ENCODE results near the gene RALGAPA2.

Gene RALGAPA2

DNA sequence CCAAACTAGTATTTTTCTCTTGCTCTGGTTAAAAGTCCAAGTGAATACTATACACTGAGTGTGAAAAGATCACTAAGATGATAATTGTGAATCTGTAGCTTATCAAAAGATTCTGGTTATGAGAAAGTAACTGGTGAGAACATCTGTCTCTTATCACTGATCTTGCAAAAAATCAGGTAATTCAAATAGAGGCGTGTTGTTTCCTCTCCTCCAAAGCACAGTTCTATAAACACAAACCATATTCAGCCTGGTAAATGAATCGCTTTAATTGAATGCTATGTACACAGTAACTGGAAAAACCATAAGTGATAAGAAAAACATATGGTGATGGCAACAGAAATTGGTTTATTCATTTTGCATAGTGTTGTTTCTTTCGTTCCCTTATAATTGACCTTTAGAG, 161.0 kb downstream of the RALGAPA2 start:
- H3K4me3 Mint-ChIP-seq: no peak overlapping the region
- DNase-seq: no peak
- peaks cover 12% of the 10 kb centered on the region for H3K9me3 Mint-ChIP-seq
- H3K4me1 Mint-ChIP-seq: no peaks in the 10 kb centered on the region
- H3K27me3 Mint-ChIP-seq (ENCODE audit: low read depth, poor library complexity): no peaks in the 10 kb centered on the region
- H3K36me3 Mint-ChIP-seq (ENCODE audit: low read depth): peaks cover 22% of the 10 kb centered on the region
- TF ChIP-seq, protein P1, sequence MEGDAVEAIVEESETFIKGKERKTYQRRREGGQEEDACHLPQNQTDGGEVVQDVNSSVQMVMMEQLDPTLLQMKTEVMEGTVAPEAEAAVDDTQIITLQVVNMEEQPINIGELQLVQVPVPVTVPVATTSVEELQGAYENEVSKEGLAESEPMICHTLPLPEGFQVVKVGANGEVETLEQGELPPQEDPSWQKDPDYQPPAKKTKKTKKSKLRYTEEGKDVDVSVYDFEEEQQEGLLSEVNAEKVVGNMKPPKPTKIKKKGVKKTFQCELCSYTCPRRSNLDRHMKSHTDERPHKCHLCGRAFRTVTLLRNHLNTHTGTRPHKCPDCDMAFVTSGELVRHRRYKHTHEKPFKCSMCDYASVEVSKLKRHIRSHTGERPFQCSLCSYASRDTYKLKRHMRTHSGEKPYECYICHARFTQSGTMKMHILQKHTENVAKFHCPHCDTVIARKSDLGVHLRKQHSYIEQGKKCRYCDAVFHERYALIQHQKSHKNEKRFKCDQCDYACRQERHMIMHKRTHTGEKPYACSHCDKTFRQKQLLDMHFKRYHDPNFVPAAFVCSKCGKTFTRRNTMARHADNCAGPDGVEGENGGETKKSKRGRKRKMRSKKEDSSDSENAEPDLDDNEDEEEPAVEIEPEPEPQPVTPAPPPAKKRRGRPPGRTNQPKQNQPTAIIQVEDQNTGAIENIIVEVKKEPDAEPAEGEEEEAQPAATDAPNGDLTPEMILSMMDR (IDR thresholded peaks at IDR 0.05): no peak
- no peak overlapping the region for H3K27ac Mint-ChIP-seq

DNA sequence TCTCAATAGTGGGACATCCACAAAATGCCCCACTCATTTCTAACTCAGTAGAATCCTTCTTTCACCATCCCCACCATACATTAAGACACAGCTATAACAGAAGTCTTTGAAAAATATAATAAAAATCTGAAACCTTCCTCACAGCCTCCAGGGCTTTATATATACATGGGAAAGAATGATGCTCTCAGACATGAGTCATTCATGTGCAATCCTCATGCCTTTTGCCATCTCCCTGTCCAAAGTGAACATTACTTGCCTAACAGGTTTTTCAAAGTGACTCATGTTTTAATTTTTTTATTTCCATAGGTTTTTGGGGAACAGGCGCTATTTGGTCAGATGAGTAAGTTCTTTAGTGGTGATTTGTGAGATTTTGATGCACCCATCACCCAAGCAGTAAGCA, 162.7 kb downstream of the RALGAPA2 start:
- TF ChIP-seq, protein P1 (IDR thresholded peaks at IDR 0.05): no peak
- no peak overlapping the region for H3K4me3 Mint-ChIP-seq
- no peaks in the 10 kb centered on the region for H3K27me3 Mint-ChIP-seq (ENCODE audit: low read depth, poor library complexity)
- H3K27ac Mint-ChIP-seq: no peak overlapping the region
- H3K9me3 Mint-ChIP-seq: peaks cover 4% of the 10 kb centered on the region
- peaks cover 16% of the 10 kb centered on the region for H3K36me3 Mint-ChIP-seq (ENCODE audit: low read depth)
- DNase-seq: no peak
- no peaks in the 10 kb centered on the region for H3K4me1 Mint-ChIP-seq

DNA sequence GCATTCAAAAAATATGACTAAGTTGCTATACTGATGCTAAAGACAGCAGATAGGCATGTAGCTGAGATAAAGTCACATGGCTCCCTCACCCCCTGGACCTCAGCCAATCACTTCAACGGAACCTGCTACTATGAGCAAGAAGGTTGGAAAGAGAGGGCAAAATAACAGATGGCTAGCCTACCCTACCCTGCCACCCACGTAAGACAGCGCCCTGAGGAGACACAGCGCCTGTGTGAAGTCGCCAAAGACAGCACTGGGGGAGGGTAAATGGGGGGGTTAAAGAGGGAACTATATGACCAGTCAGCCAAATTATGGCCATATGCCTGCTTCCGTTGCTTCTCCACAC, 163.2 kb downstream of the RALGAPA2 start:
- Mint-ChIP-seq H3K27ac (no peak overlapping the region), H3K36me3 (ENCODE audit: low read depth) (peaks cover 15% of the 10 kb centered on the region), H3K9me3 (peaks cover under 1% of the 10 kb centered on the region), H3K4me1 (no peaks in the 10 kb centered on the region), H3K27me3 (ENCODE audit: low read depth, poor library complexity) (no peaks in the 10 kb centered on the region), H3K4me3 (no peak overlapping the region)
- TF ChIP-seq, protein P1 (IDR thresholded peaks at IDR 0.05): no peak
- no peak for DNase-seq

DNA sequence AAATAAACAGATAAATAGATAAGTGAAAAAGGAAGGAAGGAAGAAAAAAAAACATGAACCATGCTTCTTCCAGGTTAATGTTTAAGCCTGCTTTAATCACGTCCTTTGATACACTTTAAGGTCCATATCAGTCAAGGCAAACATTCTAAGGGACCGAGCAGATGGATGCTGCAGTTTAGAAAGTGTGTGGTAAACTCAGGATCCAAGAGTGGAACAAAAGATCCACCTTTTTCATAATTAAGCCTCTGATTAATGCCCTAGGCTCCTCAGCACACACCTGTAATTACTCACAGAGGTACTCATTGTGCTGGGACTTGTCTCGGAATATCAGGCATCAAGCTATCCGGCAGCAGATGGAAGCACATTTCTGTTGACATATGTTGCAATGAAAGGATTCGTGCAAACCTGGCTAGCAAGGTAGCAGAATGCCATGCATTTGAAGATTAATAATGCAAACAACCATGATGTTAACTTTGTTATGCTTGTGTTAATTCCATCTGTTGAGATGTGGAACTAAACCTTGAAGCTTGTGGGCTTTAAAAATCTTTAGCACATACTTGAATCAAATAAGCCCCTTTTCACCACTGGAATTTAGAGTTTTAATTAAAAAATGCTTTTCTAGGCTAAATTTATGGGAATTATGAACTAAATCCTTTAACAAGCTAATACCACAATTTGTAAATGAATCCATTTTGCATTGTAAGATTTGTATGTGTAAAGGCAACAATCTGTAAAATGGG, 163.7 kb downstream of the RALGAPA2 start:
- no peaks in the 10 kb centered on the region for H3K9me3 Mint-ChIP-seq
- H3K4me1 Mint-ChIP-seq: no peaks in the 10 kb centered on the region
- H3K4me3 Mint-ChIP-seq: no peak overlapping the region
- no peaks in the 10 kb centered on the region for H3K27me3 Mint-ChIP-seq (ENCODE audit: low read depth, poor library complexity)
- TF ChIP-seq, protein P1 (IDR thresholded peaks at IDR 0.05): no peak
- no peak overlapping the region for H3K27ac Mint-ChIP-seq
- DNase-seq: no peak
- H3K36me3 Mint-ChIP-seq (ENCODE audit: low read depth): peaks cover 20% of the 10 kb centered on the region

DNA sequence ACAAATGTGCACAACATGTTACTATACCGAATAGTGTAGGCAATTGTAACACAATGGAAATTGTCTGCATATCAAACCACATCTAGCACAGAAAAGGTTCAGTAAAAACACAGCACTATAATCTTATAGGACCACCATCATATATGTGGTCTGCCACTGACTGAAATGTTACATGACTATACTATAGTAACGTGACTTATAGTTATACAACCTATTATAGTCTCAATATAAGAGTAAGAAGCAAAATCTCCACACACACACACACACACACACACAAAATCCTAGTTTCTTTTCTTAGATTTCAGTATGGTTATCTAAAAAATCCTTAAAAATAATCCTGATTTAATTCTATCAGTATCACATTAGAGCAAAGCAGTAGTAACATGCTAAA, 164.6 kb downstream of the RALGAPA2 start:
- TF ChIP-seq, protein P1 (IDR thresholded peaks at IDR 0.05): no peak
- Mint-ChIP-seq H3K27ac (no peak overlapping the region), H3K4me3 (no peak overlapping the region), H3K36me3 (ENCODE audit: low read depth) (peaks cover 26% of the 10 kb centered on the region), H3K27me3 (ENCODE audit: low read depth, poor library complexity) (no peaks in the 10 kb centered on the region), H3K9me3 (no peaks in the 10 kb centered on the region), H3K4me1 (no peaks in the 10 kb centered on the region)
- no peak for DNase-seq

DNA sequence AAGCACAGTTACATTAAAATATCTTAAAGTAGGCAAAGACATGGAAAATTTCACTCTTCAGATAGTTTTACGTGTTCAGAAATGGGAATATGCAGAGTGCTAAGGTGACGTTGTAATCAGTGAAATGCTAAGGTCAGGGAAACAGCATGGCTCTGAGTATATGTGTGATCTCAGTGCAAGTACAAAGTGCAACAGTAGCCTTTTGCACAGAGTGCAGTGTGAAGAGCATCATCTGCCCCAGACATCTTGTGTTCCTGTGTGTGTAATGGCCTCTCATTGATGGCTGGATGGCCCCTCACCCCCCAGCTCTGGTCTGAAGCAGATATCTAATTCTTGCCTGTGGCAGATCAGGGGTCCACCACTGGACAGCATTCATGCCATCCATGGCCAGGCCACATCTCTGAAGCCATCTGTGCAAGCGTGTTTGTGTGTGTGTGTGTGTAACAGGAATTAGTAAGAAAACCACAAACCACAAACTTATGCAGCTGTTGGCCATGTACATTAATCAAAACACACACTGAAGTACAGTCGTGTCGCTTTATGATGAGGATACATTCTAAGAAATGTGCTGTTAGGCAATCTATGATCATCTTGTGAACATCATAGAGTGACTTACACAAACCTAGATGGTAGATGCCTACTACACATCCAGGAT, 165.1 kb downstream of the RALGAPA2 start:
- no peak overlapping the region for H3K4me3 Mint-ChIP-seq
- no peaks in the 10 kb centered on the region for H3K4me1 Mint-ChIP-seq
- peaks cover 30% of the 10 kb centered on the region for H3K36me3 Mint-ChIP-seq (ENCODE audit: low read depth)
- no peaks in the 10 kb centered on the region for H3K9me3 Mint-ChIP-seq
- no peaks in the 10 kb centered on the region for H3K27me3 Mint-ChIP-seq (ENCODE audit: low read depth, poor library complexity)
- TF ChIP-seq, protein P1 (IDR thresholded peaks at IDR 0.05): no peak
- DNase-seq: no peak
- H3K27ac Mint-ChIP-seq: no peak overlapping the region

Data from nephron progenitor cell (in vitro differentiated cells).